SH-SY5Y (cell line): ENCODE results near the gene CERS2.

Experiments
- GATA2 ChIP-seq: IDR thresholded peaks from 2 replicates; pipeline ENCODE4 v1.6.1; 2011; ENCODE audit warnings: mild to moderate bottlenecking, low read depth, low read length
- GATA3 ChIP-seq: IDR thresholded peaks from 2 replicates; pipeline ENCODE4 v1.6.1; 2011; ENCODE audit warnings: low read depth, mild to moderate bottlenecking, low read length, moderate library complexity

DNA sequence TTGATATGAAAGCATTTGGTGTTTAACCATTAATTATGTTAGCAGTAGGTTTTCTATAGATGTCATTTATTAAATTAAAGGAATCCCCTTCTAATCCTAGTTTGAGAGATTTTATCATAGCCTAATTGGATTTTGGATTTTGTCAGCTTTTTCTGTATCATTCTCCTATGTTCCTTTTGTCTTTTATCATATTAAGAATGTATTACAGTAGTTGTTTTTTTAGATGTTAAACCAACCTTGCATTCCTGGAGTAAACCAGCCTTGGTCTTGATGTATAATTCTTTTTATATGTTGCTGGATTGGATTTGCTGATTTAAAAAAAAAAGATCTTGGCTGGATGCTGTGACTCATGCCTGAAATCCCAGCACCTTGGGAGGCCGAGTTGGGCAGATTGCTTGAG lies 42.9 kb downstream of the CERS2 start:
- TF ChIP-seq GATA2 (no peak), GATA3 (no peak)
